Fibroblast of mammary gland (primary cell): Measurements from ENCODE around the gene SDF2L1.
A peak's percentile ranks its signal among the peaks of the same experiment; 100 is the strongest.

ENCODE experiments used
- DNase-seq: peaks from one replicate; pipeline ENCODE4 v3.0.0-alpha.2; 2010; ENCODE audit warnings: low read depth
- H3K4me3 ChIP-seq: 2 replicates; pipeline ENCODE4 v1.5.1; 2011; ENCODE audit warnings: low read depth, mild to moderate bottlenecking, low read length, moderate library complexity; ENCODE audit not compliant: control insufficient read depth
- CTCF ChIP-seq: conservative IDR thresholded peaks from 2 replicates; pipeline ENCODE4 v1.5.1; 2011; ENCODE audit warnings: low read depth, low read length, inconsistent platforms; ENCODE audit not compliant: control insufficient read depth, insufficient read depth

SDF2L1 gene

GRCh38 chr22:21646608-21647590 lies 4.8 kb downstream of the SDF2L1 start:
- peak; percentile 90 for TF ChIP-seq CTCF
- peak; percentile 77 for DNase-seq
- no peak overlapping the region for H3K4me3 ChIP-seq

DNA sequence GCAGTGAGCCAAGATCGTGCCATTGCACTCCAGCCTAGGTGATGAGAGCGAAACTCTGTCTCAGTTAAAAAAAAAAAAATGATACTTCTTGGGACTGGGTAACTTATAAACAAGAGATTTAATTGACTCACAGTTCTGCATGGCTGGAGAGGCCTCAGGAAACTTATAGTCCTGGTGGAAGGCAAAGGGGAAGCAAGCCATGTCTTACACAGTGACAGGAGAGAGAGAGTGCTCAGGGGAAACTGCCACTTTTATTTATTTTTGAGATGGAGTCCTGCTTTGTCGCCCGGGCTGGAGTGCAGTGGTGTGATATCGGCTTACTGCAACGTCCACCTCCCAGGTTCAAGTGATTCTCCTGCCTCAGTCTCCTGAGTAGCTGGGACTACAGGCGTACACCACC lies 8.2 kb downstream of the SDF2L1 start:
- no peak overlapping the region for H3K4me3 ChIP-seq
- no peak for DNase-seq
- TF ChIP-seq CTCF = no peak

- peak overlapping the region; percentile 77 for H3K4me3 ChIP-seq
- TF ChIP-seq CTCF = no peak
- DNase-seq = no peak
Measured at GRCh38 chr22:21650823-21651520, 8.9 kb downstream of the SDF2L1 start.

DNA sequence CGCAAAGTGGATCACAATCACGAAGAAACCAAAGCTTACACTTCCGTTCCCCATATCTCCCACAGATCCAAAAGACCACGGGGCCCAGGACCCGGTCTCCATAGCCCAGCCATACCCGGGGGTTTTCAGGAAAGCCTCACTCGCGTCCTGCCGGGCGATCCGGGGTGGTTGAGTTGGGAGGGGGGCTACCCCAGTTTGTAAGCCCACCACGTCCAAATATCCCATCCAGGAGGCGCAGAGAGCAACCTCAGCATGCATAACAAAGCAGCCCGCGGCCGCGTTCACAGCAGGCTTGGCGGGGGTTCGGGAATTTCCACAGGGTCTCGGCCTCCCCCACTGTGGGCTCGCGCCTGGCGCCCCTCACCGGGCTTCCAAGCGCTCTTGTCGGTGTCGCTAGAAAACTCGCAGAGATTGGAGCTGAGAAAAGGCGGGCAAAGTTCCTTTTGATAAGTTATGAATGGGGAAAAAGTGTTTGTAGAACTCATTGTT lies 9.5 kb downstream of the SDF2L1 start:
- DNase-seq = no peak
- peak overlapping the region; percentile 77 for H3K4me3 ChIP-seq
- no peak for TF ChIP-seq CTCF

GRCh38 chr22:21652010-21652546 lies 10.0 kb downstream of the SDF2L1 start:
- DNase-seq = peak; percentile 79
- peak overlapping the region; percentile 77 for H3K4me3 ChIP-seq
- TF ChIP-seq CTCF = no peak
